Panc1 (cell line): ENCODE results near the gene GALNT11.

Experiments
- CTCF ChIP-seq: fragments of 450-650 bp; IDR thresholded peaks from 2 replicates; pipeline ENCODE4 v1.5.1; 2017; ENCODE audit warnings: mild to moderate bottlenecking
- POLR2AphosphoS5 ChIP-seq: IDR thresholded peaks from 2 replicates; pipeline ENCODE4 v1.6.1; 2012; ENCODE audit warnings: mild to moderate bottlenecking, low read depth, low read length, moderate library complexity
- REST ChIP-seq, 2 experiments: IDR thresholded peaks; 2 replicates each; pipeline ENCODE4 v1.6.1; 2011 to 2012; ENCODE audit warnings: low read depth in 2 of 2, control low read depth in 1 of 2, low read length in 1 of 2, mild to moderate bottlenecking in 1 of 2, moderate library complexity in 1 of 2; ENCODE audit not compliant: insufficient read depth in 1 of 2
- TCF7L2 ChIP-seq: IDR thresholded peaks from 2 replicates; pipeline ENCODE4 v1.6.1; 2011; ENCODE audit warnings: mild to moderate bottlenecking, low read depth, low read length, inconsistent platforms

GRCh38 chr7:151993977-151994676 lies 31.3 kb upstream of the GALNT11 start:
- TF ChIP-seq TCF7L2 = no peak
- TF ChIP-seq CTCF = no peak
- no peak for TF ChIP-seq POLR2AphosphoS5
- no peak for TF ChIP-seq REST (IDR thresholded peaks at IDR 0.05; ENCODE audit: insufficient read depth in 1 of 2, low read depth in 2 of 2, low read length in 1 of 2)
